Ectodermal cell (in vitro differentiated cells): Measurements from ENCODE around the gene MCTP1.

Experiments used
- H3K27ac ChIP-seq: 2 replicates; pipeline ENCODE4 v1.7.0; 2013; ENCODE audit warnings: mild to moderate bottlenecking, low read depth, low read length; ENCODE audit not compliant: insufficient read depth, poor library complexity, severe bottlenecking
- H3K27me3 ChIP-seq: 2 replicates; pipeline ENCODE4 v1.7.0; 2013; ENCODE audit warnings: mild to moderate bottlenecking, low read length; ENCODE audit not compliant: insufficient read depth, control insufficient read depth, poor library complexity, severe bottlenecking
- H3K36me3 ChIP-seq: one replicate; pipeline ENCODE4 v1.7.0; 2013; ENCODE audit warnings: low read length; ENCODE audit not compliant: control insufficient read depth, insufficient read depth
- H3K4me1 ChIP-seq: one replicate; pipeline ENCODE4 v1.7.0; 2013; ENCODE audit warnings: low read length; ENCODE audit not compliant: control insufficient read depth, insufficient read depth
- H3K4me3 ChIP-seq: 2 replicates; pipeline ENCODE4 v1.7.0; 2013; ENCODE audit warnings: low read depth, low read length, control low read depth; ENCODE audit not compliant: insufficient read depth
- H3K9me3 ChIP-seq: 2 replicates; pipeline ENCODE4 v1.7.0; 2013; ENCODE audit warnings: mild to moderate bottlenecking, low read length, moderate library complexity; ENCODE audit not compliant: control insufficient read depth
- WGBS, 2 experiments: methylation state at CpG; one replicate each; pipeline ENCODE4 v1.1.7; 2013; ENCODE audit warnings: missing lambda C conversion rate in 2 of 2; 5-methylcytosine and 5-hydroxymethylcytosine counted together

MCTP1 gene

GRCh38 chr5:94674490-94675382, 610.2 kb downstream of the MCTP1 start:
- no peaks in the 10 kb centered on the region for H3K27me3 ChIP-seq
- no peaks in the 10 kb centered on the region for H3K4me1 ChIP-seq
- H3K4me3 ChIP-seq, result no peak overlapping the region
- H3K9me3 ChIP-seq, result no peaks in the 10 kb centered on the region
- no CpG with 5 or more reads among the region's 1 CpG for WGBS, 2 experiments
- H3K36me3 ChIP-seq, result peaks cover 6% of the 10 kb centered on the region
- no peak overlapping the region for H3K27ac ChIP-seq

- no peak overlapping the region for H3K4me3 ChIP-seq
- no peaks in the 10 kb centered on the region for H3K27me3 ChIP-seq
- 90% methylated on average over 1 of the region's 1 CpG; no CpG with 5 or more reads in 1 of the 2 experiments for WGBS, 2 experiments
- peaks cover 6% of the 10 kb centered on the region for H3K36me3 ChIP-seq
- H3K9me3 ChIP-seq, result no peaks in the 10 kb centered on the region
- no peaks in the 10 kb centered on the region for H3K4me1 ChIP-seq
- no peak overlapping the region for H3K27ac ChIP-seq
Measured at GRCh38 chr5:94672746-94673145, 612.1 kb downstream of the MCTP1 start.

GRCh38 chr5:94670726-94671125, 614.2 kb downstream of the MCTP1 start:
- H3K27me3 ChIP-seq, result no peaks in the 10 kb centered on the region
- H3K4me3 ChIP-seq, result no peak overlapping the region
- no peak overlapping the region for H3K27ac ChIP-seq
- H3K9me3 ChIP-seq, result no peaks in the 10 kb centered on the region
- WGBS, 2 experiments, result no CpG with 5 or more reads among the region's 1 CpG
- H3K4me1 ChIP-seq, result no peaks in the 10 kb centered on the region
- H3K36me3 ChIP-seq, result no peaks in the 10 kb centered on the region

GRCh38 chr5:94667937-94668336, 617.0 kb downstream of the MCTP1 start:
- WGBS, 2 experiments, result 77 to 79% methylated on average over 3 of the region's 3 CpGs
- Histone ChIP-seq H3K9me3 (no peaks in the 10 kb centered on the region), H3K27me3 (no peaks in the 10 kb centered on the region)

GRCh38 chr5:94661086-94661485, 623.8 kb downstream of the MCTP1 start:
- H3K9me3 ChIP-seq, result no peaks in the 10 kb centered on the region
- no peak overlapping the region for H3K4me3 ChIP-seq
- H3K36me3 ChIP-seq, result peaks cover 17% of the 10 kb centered on the region
- H3K27me3 ChIP-seq, result no peaks in the 10 kb centered on the region
- peak overlapping the region; percentile 28 for H3K27ac ChIP-seq
- no peaks in the 10 kb centered on the region for H3K4me1 ChIP-seq
- 96 to 99% methylated on average over 3 of the region's 3 CpGs for WGBS, 2 experiments

More at GRCh38 chr5:94667937-94668336, 617.0 kb downstream of the MCTP1 start:
- H3K27ac ChIP-seq, result no peak overlapping the region
- peaks cover 6% of the 10 kb centered on the region for H3K36me3 ChIP-seq
- no peak overlapping the region for H3K4me3 ChIP-seq
- no peaks in the 10 kb centered on the region for H3K4me1 ChIP-seq

- H3K4me1 ChIP-seq, result no peaks in the 10 kb centered on the region
- H3K4me3 ChIP-seq, result no peak overlapping the region
- no peak overlapping the region for H3K27ac ChIP-seq
- no peaks in the 10 kb centered on the region for H3K27me3 ChIP-seq
- peaks cover 2% of the 10 kb centered on the region for H3K9me3 ChIP-seq
- H3K36me3 ChIP-seq, result peaks cover 17% of the 10 kb centered on the region
- WGBS, 2 experiments, result 90 to 92% methylated on average over 8 of the region's 8 CpGs
Measured at GRCh38 chr5:94660506-94660905, 624.4 kb downstream of the MCTP1 start.

GRCh38 chr5:94658272-94658671, 626.6 kb downstream of the MCTP1 start:
- peaks cover 24% of the 10 kb centered on the region for H3K36me3 ChIP-seq
- H3K4me1 ChIP-seq, result no peaks in the 10 kb centered on the region
- WGBS, 2 experiments, result 100% methylated on average over 1 of the region's 1 CpG
- H3K9me3 ChIP-seq, result peaks cover 2% of the 10 kb centered on the region
- H3K4me3 ChIP-seq, result no peak overlapping the region
- no peak overlapping the region for H3K27ac ChIP-seq
- no peaks in the 10 kb centered on the region for H3K27me3 ChIP-seq
